Glomerular endothelial cell (primary cell): Measurements from ENCODE around the gene NRCAM. TPM values are rescaled to one million over a fixed set of nuclear protein-coding genes. Genes with fewer than 3 reads are reported as not detected.
"Not testable (repeated sequence)": the region's sequence is repeated elsewhere in the genome, so short reads cannot be mapped to it uniquely, and the experiment has no call there.

Experiments
- DNase-seq: peaks from one replicate; pipeline ENCODE4 v3.0.0-alpha.2; 2011; ENCODE audit warnings: low read depth, low spot score; ENCODE audit errors: extremely low read depth
- total RNA-seq: library from RNA; depleted of rRNA; stranded (reverse); fragments of >200 nt; gene quantifications from 2 replicates; pipeline ENCODE4 v1.2.3, GENCODE V29; 2015

Gene NRCAM
- total RNA-seq, 1 donor from 2014 or later: 20.1 TPM

GRCh38 chr7:108404509-108405420, 51.5 kb downstream of the NRCAM start:
- DNase-seq: no peak

DNA sequence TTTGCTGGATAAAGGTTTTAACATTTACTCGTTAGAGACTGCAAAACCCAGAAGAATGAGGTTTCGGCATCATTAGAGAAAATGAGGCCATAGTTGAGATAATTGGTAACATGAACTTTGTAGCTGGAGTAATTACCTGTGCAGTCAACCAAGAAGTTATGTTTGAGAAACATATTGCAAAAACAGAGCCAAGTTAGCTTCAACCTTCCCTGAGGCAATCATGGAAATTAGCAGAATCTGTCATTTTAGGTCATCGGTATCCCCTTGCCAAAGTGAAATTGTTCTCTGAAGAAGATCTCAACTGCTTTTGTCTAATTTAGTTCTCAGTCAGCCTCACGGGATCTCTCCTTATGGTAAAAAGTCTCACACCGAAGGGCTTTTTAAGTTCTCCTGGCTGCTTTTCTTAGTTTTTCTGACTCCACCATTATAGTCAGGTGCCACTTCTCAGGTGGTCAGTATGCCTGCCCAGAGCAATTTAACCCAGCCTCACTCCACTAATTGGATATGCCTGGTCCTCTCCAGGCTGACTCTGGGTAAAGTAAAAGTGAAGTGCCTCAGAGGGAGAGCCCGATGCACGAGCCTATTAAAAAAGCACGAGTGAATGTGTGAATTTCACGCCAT, 52.5 kb downstream of the NRCAM start:
- no peak for DNase-seq

DNA sequence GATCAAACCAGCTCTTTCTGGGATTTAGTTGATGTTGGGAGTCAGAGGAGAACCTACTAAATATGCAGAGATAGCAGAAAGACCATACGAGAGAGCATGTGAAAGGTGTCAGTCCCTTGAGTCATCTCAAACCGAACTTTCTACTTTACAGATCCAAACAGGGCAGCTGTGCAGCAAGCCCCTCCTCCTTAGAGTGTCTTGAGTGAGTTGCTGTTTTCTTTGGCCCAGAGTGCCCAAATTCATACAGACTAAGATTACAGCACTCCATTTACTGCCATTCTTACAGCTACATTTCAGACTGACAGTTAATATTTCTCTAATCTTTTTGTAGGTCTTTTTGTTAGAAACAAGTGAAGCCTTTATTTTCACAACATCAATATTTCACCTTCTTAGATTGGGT, 53.4 kb downstream of the NRCAM start:
- DNase-seq: no peak

GRCh38 chr7:108396080-108396479, 60.2 kb downstream of the NRCAM start:
- DNase-seq: no peak

DNA sequence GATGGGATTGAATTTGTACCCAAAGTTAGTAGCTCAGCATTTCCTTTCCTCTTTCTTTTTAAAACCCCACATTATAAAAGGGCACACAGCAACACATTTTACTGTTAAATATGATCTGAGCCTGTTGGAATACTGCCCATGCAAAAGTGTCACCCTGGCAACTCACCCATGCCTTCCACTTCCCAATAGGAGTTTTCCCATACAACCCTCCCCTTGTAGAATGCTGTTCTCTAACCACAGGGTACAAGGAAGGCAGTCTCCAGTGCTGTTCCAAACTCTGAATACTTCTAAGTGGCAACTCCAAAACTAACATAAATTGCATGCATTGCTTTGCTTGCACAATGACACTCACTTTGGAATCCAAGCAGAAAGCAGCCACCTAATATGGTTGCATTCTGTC, 60.8 kb downstream of the NRCAM start:
- no peak for DNase-seq

GRCh38 chr7:108393097-108393496, 63.1 kb downstream of the NRCAM start:
- not testable (repeated sequence) for DNase-seq

GRCh38 chr7:108387686-108388085, 68.5 kb downstream of the NRCAM start:
- not testable (repeated sequence) for DNase-seq

- DNase-seq: no peak
Observed at GRCh38 chr7:108385834-108386422, 70.3 kb downstream of the NRCAM start.

DNA sequence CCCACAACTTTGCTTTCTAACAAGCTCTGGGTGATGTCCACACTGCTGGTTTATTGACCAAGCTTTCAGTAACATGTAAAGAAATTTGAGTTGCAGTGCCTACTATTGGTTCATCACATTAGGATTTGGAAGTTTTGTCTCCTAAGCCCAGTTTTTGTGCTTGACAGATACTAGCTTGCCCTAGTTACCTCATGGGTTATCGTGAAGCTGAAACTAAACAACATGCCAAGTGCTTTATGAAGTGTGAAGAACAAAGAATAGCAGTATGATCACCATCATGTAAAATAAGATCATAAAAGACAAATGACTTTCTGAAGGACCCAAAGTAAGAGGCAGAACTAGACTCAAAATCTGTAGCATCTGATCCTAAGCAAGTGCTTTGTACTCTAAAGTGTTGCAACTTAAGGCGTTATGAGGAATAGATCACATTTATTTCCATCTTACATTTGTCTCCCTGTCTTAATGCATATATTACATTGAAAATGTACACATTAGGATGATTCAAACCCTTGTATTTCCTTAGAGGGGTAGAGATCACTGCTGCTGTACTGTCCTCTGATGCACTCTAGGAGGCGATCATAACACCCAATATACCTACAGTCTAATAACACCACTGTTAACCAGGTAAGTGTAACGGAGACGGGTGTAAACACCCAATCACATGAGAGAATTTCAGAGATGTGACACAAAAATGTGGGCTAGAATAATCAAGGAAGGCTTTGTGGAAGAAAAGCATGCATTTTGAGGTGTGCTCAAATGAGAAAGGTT, 71.3 kb downstream of the NRCAM start:
- no peak for DNase-seq

- DNase-seq: no peak
Observed at GRCh38 chr7:108382932-108383331, 73.3 kb downstream of the NRCAM start.

GRCh38 chr7:108380517-108380916, 75.7 kb downstream of the NRCAM start:
- no peak for DNase-seq

DNA sequence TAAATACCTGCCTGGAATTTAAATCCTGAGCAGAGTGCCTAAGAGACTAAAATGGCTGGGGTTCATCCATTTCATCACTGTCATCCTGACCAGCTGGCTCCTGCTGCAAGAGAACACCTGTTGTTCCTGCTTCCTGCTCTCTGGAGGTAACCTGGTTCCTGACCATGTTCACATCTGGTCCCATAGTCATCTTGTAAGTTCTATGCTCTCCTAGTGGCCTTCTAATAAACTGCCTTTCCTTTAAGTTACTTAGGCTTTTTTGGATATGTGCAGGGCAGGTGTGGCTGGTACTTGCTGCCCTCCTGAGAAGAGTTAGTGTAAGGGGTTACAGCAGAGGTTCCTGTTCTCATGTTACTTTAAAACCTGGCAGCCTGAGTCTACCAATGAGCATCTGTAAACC, 80.0 kb downstream of the NRCAM start:
- no peak for DNase-seq

DNA sequence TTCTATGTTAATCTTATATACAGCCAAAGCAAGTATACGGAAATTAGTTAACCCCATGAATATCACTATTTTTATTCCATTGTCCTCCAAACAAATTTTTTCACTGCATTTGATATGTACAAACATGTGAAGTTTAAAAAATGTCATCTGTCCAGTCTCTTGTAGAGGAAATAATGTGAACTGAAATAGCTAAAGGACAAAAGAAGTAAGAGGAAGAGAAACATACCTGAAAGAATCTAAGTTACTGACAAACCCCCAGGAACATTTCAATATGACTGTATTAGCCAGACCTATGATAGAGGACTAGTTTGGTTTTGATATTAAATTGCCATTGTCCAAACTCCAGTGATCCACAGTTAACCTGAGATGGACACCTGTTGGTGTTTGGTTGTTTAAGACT, 80.6 kb downstream of the NRCAM start:
- DNase-seq: no peak

GRCh38 chr7:108374899-108375298, 81.3 kb downstream of the NRCAM start:
- no peak for DNase-seq

- no peak for DNase-seq
Observed at GRCh38 chr7:108372618-108373017, 83.6 kb downstream of the NRCAM start.

GRCh38 chr7:108370616-108371015, 85.6 kb downstream of the NRCAM start:
- DNase-seq: no peak

- no peak for DNase-seq
Observed at GRCh38 chr7:108368466-108368865, 87.8 kb downstream of the NRCAM start.

DNA sequence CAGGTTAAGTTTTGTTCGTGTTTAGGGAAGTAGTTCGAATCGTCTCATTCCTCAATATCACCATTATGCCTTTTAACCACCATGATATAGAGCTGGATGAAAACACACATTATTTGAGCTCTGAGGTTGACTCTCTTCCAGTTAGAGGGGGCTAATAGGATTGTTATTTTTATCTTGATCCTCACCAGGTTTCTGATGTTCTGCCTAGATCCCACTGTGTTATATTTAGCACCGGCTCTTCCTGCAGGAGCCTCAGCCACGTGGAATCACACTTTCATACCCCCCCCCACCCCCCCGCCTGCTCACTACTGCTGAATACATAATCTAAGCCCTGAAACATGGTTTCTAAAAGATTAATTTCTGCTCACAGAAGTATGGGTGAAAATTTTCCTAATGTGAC, 88.3 kb downstream of the NRCAM start:
- DNase-seq: no peak

- DNase-seq: no peak
Observed at GRCh38 chr7:108367314-108367713, 88.9 kb downstream of the NRCAM start.

- no peak for DNase-seq
Observed at GRCh38 chr7:108363659-108364058, 92.6 kb downstream of the NRCAM start.
